HTERT RPE-1 (cell line): ENCODE results near the gene GNPDA2.

ENCODE experiments used
- in situ Hi-C: fragments of 300-500 bp; cut with MboI; formaldehyde crosslinking; loops from 4 replicates; pipeline ENCODE4 v1.14.3; 2020; ENCODE audit warnings: low sequenced_read_pairs

GNPDA2 gene

GRCh38 chr4:44684648-44685047 is 41.7 kb downstream of the GNPDA2 start:
- in situ Hi-C loops, result no loop called here

GRCh38 chr4:44679060-44679459 is 47.3 kb downstream of the GNPDA2 start:
- in situ Hi-C loops, result no loop called here

GRCh38 chr4:44678094-44679041 is 48.0 kb downstream of the GNPDA2 start, which contains the start of gene GUF1:
TSS of gene GUF1 (plus strand) at chr4:44678420. CDS start at chr4:44678623, 203 bp downstream.
- in situ Hi-C loops, result no loop called here

DNA sequence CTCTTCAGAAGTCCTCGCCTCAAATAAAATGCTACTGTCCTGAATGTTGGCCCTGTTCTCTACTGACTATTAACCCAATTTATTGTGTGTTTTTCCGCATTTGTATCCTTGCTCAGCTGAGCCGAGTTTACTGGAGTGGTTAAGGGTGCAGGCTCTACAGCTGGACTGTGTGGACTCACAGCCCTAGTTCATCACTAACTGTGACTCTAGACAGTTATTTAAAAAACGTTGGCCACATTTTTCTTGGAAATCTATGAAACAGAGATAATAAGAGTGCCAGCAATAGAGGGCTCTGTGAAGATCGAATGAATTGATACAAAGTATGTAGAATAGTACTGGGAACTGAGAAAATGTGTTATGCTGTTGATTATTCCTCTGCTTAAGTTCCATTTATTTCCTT is 51.0 kb downstream of the GNPDA2 start:
- in situ Hi-C loops, result no loop called here

DNA sequence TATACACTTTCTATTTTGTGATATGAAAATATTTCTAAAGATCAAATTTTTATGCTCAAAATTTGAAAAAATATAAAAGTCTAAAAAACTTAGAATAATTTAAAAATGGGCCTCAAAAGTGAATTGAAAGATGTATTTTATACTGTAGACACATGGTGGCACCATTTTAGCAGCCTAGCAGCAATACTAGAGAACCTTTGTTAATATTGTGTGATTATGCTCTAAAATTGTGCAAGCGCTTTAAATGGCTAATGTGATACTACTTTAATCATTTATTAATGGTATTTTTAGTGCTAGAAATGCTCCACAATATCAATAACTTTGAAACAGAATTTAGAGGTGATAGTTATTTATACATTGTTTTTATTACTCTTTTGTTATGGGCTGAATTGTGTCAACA is 51.9 kb downstream of the GNPDA2 start:
- in situ Hi-C loops, result no loop called here

GRCh38 chr4:44671636-44672035 is 54.7 kb downstream of the GNPDA2 start:
- in situ Hi-C loops, result no loop called here

DNA sequence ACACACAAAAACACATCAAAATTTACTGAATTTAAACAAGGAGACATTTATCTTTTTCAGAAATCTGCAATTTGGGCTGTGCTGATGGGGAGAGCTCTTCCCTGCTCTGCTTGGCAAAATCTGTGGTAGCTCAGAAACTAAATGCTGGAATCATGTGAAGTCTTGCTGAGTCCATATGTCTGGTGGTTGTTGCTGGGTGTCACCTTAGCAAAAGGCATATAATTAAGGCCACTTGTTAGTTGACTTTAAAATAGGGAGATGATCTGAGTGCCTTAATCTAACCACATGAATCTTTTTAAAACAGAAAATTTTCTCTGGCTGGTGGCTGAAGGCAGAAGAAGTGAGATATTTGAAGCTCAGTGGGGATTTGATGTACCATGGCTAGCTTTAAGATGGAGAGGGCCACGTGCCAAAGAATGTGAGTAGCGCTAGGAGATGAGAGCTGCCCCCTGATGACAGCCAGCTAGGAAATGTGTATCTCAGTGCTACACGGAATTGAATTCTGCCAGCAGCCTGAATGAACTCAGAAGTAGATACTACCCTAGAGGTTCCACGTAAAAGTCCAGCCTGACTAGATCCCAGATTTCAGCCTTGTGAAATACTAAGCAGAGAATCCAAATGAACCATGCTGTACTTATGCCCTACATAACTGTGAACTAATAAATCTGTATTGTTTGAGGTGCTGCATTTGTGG is 55.7 kb downstream of the GNPDA2 start:
- in situ Hi-C loops, result no loop called here

GRCh38 chr4:44668526-44668925 is 57.8 kb downstream of the GNPDA2 start:
- in situ Hi-C loops, result no loop called here

DNA sequence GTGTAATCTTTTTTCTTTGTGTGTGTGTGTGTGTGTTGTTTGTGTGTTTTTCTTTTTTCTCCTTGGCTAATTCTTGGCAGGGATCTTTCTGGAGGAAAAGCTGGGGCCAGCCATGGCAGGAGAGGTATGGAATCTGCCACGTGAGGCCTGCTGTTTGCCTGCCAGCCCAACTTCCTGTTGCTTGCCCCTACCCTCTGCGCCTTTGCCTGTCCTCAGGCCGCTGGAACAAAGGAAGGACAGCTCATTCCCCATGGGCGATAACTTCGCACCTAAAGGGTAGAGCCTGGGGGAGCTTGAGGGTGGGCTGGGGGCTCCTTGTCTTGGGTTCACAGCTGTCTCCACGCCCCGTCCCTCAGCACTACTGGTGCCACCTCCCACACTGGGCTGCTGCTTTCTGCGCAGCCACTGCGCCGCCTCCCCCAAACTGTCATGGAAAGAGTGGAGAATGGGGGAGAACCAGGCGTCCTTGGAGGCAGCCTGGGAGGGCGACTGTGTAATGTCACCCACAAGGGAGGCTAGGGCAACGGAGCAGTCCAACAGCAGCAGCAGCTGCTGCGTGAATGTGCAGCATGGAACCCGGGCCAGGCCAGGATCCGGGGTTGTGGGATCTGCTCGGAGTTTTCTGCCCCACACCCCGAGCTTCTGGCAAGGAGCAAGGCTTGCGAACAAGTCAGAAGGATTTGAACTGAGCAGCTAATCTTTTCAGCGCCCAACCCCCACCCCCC is 62.7 kb downstream of the GNPDA2 start:
- in situ Hi-C loops, result no loop called here

DNA sequence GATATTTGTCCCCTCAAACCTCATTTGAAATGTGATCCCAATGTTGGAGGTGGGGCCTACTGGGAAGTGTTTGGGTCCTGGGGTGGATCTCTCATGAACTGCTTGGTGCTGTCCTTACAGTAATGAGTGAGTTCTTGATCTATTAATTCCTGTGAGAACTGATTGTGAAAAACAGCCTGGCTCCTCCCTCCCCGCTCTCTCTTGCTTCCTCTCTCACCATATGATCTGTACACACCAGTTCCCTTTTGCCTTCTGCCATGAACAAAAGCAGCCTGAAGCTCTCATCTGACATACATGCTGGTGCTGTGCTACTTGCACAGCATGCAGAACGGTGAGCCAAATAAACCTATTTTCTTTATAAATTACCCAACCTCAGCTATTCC is 63.7 kb downstream of the GNPDA2 start:
- in situ Hi-C loops, result no loop called here

DNA sequence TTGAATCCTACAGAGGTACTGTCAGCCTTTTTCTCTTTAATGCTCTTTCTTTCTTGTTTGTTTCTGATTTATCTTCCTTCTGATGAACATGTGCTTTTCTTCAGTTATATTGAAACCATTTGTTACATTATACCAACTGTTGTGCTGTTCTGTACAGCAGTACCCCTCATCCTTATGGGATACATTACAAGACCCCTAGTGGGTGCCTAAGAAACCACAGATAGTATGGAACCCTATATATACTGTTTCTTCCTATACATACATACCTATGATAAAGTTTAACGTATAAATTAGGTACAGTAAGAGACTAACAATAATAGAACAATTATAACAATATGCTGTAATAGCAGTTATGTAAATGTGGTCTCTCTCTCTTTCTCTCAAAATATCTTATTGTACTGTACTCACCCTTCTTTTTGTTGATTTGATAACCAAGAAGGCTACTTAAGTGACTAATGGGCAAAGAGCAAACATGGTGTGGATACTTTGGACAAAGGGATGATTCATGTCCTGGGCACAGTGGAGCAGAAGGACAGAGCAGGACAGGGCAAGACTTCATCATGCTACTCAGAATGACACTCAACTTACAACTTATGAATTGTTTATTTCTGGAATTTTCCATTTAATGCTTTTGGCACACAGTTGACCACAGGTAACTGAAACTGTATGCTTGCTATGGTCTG is 64.3 kb downstream of the GNPDA2 start:
- in situ Hi-C loops, result no loop called here

DNA sequence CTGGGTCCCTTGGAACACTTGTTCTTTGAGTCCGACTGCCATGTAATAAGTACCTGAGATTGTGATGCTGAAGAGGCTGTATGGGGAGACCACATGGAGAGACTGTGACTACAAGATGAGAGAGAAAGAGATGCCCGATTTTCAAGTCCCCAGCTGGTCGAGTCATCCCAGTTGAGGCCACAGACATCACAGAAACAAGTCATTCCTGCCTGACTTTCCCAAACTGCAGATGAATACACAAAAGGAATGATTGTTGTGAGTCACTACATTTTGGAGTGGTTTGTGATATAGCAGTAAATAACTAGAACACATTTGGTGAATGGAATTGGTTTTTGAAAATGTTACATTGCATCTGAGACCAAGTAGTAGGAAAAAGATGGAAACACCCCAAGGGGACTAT is 66.0 kb downstream of the GNPDA2 start:
- in situ Hi-C loops, result no loop called here

DNA sequence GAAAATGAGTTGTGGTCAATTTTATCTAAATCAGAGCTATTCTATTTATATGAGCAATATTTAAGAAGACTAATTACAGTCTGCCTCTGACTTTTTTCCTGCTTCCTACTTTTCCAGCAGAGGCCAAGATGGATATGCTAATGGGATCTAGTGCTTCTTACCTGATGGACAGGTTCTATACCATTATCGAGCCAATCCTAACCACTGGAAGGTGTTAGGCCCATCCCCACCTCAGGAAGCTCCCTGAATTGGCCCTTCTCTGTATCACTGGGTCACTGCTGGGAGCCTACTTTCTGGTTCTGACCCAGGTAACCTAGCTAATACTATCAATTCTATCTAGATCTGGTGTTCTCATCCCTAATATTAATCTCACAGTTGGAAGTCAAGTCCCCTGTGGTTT is 74.4 kb downstream of the GNPDA2 start:
- in situ Hi-C loops, result no loop called here
